ENCODE measurements around the gene TSHZ3. TPM values are rescaled to one million over a fixed set of nuclear protein-coding genes. Genes with fewer than 3 reads are reported as not detected.

TSHZ3 gene
- total RNA-seq (2021; fragmentation: NEBNext Ultra II Directional; extraction: Animal tissue kit (Norgen Biotek cat#: 25700)), result 10 to 100 TPM in 5 of 6 experiments, 1 to 10 TPM in 1; 9.1 to 14.0 (median 13.1) TPM
- long read RNA-seq, partial matches to known transcripts, result 0 of 1 reads
- long read RNA-seq, other reads (novel, unspliced or antisense), result 1 of 1 reads

- H3K36me3 Mint-ChIP-seq (ENCODE audit: low read depth), result peaks cover 3% of the 10 kb centered on the region; the same call in 1 of the 2 replicates
- no peak for TF ChIP-seq CTCF (IDR thresholded peaks at IDR 0.05)
- peak within 1 kb of the TSS; percentile 95 for H3K4me3 Mint-ChIP-seq
- peak; percentile 72 for DNase-seq
- peak within 1 kb of the TSS; percentile 55 for H3K27ac Mint-ChIP-seq
- no peaks in the 10 kb centered on the region for H3K9me3 Mint-ChIP-seq
- H3K4me1 Mint-ChIP-seq (ENCODE audit: low read depth), result peaks cover 51% of the 10 kb centered on the region
- no peaks in the 10 kb centered on the region; the same call in 1 of the 2 replicates for H3K27me3 Mint-ChIP-seq (ENCODE audit: insufficient read depth)
These were observed at the start of gene TSHZ3 for GRCh38 chr19:31349160-31349881. TSS of gene TSHZ3 (minus strand) at chr19:31349436. CDS start at chr19:31349219, 217 bp downstream.

- no peak for DNase-seq
- Mint-ChIP-seq H3K4me1 (ENCODE audit: low read depth) (no peaks in the 10 kb centered on the region), H3K27ac (no peak overlapping the region), H3K9me3 (no peaks in the 10 kb centered on the region), H3K4me3 (no peak overlapping the region), H3K27me3 (ENCODE audit: insufficient read depth) (peaks cover 35% of the 10 kb centered on the region), H3K36me3 (ENCODE audit: low read depth) (no peaks in the 10 kb centered on the region)
- TF ChIP-seq CTCF (IDR thresholded peaks at IDR 0.05), result no peak
These were observed 48.1 kb upstream of the TSHZ3 start for GRCh38 chr19:31397308-31397707.

- H3K9me3 Mint-ChIP-seq, result no peaks in the 10 kb centered on the region
- TF ChIP-seq CTCF (IDR thresholded peaks at IDR 0.05), result no peak
- H3K27ac Mint-ChIP-seq, result no peak overlapping the region
- no peaks in the 10 kb centered on the region for H3K36me3 Mint-ChIP-seq (ENCODE audit: low read depth)
- no peak overlapping the region for H3K4me3 Mint-ChIP-seq
- DNase-seq, result no peak
- H3K27me3 Mint-ChIP-seq (ENCODE audit: insufficient read depth), result peaks cover 32% of the 10 kb centered on the region
- no peaks in the 10 kb centered on the region for H3K4me1 Mint-ChIP-seq (ENCODE audit: low read depth)
These were observed 43.2 kb upstream of the TSHZ3 start for GRCh38 chr19:31392464-31392863.

GRCh38 chr19:31391518-31391917, 42.3 kb upstream of the TSHZ3 start:
- DNase-seq, result no peak
- H3K9me3 Mint-ChIP-seq, result no peaks in the 10 kb centered on the region
- H3K4me3 Mint-ChIP-seq, result no peak overlapping the region
- H3K36me3 Mint-ChIP-seq (ENCODE audit: low read depth), result no peaks in the 10 kb centered on the region
- H3K27ac Mint-ChIP-seq, result no peak overlapping the region
- TF ChIP-seq CTCF (IDR thresholded peaks at IDR 0.05), result no peak
- H3K27me3 Mint-ChIP-seq (ENCODE audit: insufficient read depth), result peaks cover 32% of the 10 kb centered on the region
- H3K4me1 Mint-ChIP-seq (ENCODE audit: low read depth), result no peaks in the 10 kb centered on the region

- Mint-ChIP-seq H3K4me1 (ENCODE audit: low read depth) (no peaks in the 10 kb centered on the region), H3K36me3 (ENCODE audit: low read depth) (no peaks in the 10 kb centered on the region), H3K9me3 (no peaks in the 10 kb centered on the region), H3K27ac (no peak overlapping the region), H3K4me3 (no peak overlapping the region), H3K27me3 (ENCODE audit: insufficient read depth) (peaks cover 32% of the 10 kb centered on the region)
- TF ChIP-seq CTCF (IDR thresholded peaks at IDR 0.05), result no peak
- DNase-seq, result no peak
These were observed 41.5 kb upstream of the TSHZ3 start for GRCh38 chr19:31390711-31391110.
